SK-N-DZ (cell line): ENCODE data around the gene GRIK2.
"Not testable (repeated sequence)": the region's sequence is repeated elsewhere in the genome, so short reads cannot be mapped to it uniquely, and the experiment has no call there.

Experiments used
- DNase-seq: peaks from one replicate; pipeline ENCODE4 v3.0.0-alpha.2; 2015; ENCODE audit warnings: low spot score

Gene GRIK2

GRCh38 chr6:101626269-101626668 is 232.8 kb downstream of the GRIK2 start:
- no peak for DNase-seq

GRCh38 chr6:101630941-101631340 is 237.4 kb downstream of the GRIK2 start:
- DNase-seq = no peak

GRCh38 chr6:101633081-101633480 is 239.6 kb downstream of the GRIK2 start:
- no peak for DNase-seq

GRCh38 chr6:101638865-101639264 is 245.4 kb downstream of the GRIK2 start:
- DNase-seq = not testable (repeated sequence)

- no peak for DNase-seq
Observed at GRCh38 chr6:101640131-101640530, 246.6 kb downstream of the GRIK2 start.

GRCh38 chr6:101645770-101646169 is 252.3 kb downstream of the GRIK2 start:
- DNase-seq = no peak

GRCh38 chr6:101650402-101651100 is 257.0 kb downstream of the GRIK2 start:
- no peak for DNase-seq

- DNase-seq = no peak
Observed at GRCh38 chr6:101652079-101652478, 258.6 kb downstream of the GRIK2 start.

- no peak for DNase-seq
Observed at GRCh38 chr6:101655109-101655508, 261.6 kb downstream of the GRIK2 start.

- no peak for DNase-seq
Observed at GRCh38 chr6:101662111-101662897, 268.8 kb downstream of the GRIK2 start.

GRCh38 chr6:101663100-101663499 is 269.6 kb downstream of the GRIK2 start:
- DNase-seq = no peak

- no peak for DNase-seq
Observed at GRCh38 chr6:101666256-101666655, 272.7 kb downstream of the GRIK2 start.

- no peak for DNase-seq
Observed at GRCh38 chr6:101668496-101669030, 275.1 kb downstream of the GRIK2 start.

- DNase-seq = no peak
Observed at GRCh38 chr6:101676187-101676586, 282.7 kb downstream of the GRIK2 start.

GRCh38 chr6:101682937-101683336 is 289.4 kb downstream of the GRIK2 start:
- no peak for DNase-seq

GRCh38 chr6:101683884-101684283 is 290.4 kb downstream of the GRIK2 start:
- DNase-seq = no peak

- DNase-seq = no peak
Observed at GRCh38 chr6:101686653-101687052, 293.1 kb downstream of the GRIK2 start.

GRCh38 chr6:101689156-101689555 is 295.6 kb downstream of the GRIK2 start:
- no peak for DNase-seq

- DNase-seq = no peak
Observed at GRCh38 chr6:101689695-101690094, 296.2 kb downstream of the GRIK2 start.

- no peak for DNase-seq
Observed at GRCh38 chr6:101700655-101701054, 307.1 kb downstream of the GRIK2 start.

- DNase-seq = no peak
Observed at GRCh38 chr6:101703311-101703710, 309.8 kb downstream of the GRIK2 start.

- no peak for DNase-seq
Observed at GRCh38 chr6:101705866-101706265, 312.4 kb downstream of the GRIK2 start.

GRCh38 chr6:101706576-101706975 is 313.1 kb downstream of the GRIK2 start:
- no peak for DNase-seq
